Gastroesophageal sphincter (tissue), 4 donors: ENCODE measurements around the gene ZNF302. TPM values are rescaled to one million over a fixed set of nuclear protein-coding genes. Genes with fewer than 3 reads are reported as not detected.
"Not testable (repeated sequence)": the region's sequence is repeated elsewhere in the genome, so short reads cannot be mapped to it uniquely, and the experiment has no call there.

Source experiments
- ATAC-seq: fragments of 150-250 bp; one replicate; pipeline ENCODE4 v1.9.1; 2016; ENCODE audit warnings: mild to moderate bottlenecking, moderate library complexity
- H3K27ac ChIP-seq, 4 donors: fragments of 200-600 bp; sonication (generic) in 3 of 4; 1 replicate in 3 of 4; 2 replicates in 1 of 4; pipeline ENCODE4 v1.5.1; 2016 to 2019
- H3K27me3 ChIP-seq: fragments of 200-600 bp; sonication (generic); one replicate; pipeline ENCODE4 v1.5.1; 2019
- H3K36me3 ChIP-seq, 2 donors: fragments of 200-600 bp; sonication (generic); one replicate each; pipeline ENCODE4 v1.5.1; 2019; ENCODE audit warnings: control low read depth in 1 of 2
- H3K4me1 ChIP-seq, 3 donors: fragments of 200-600 bp; sonication (generic); 1 replicate in 2 of 3; 2 replicates in 1 of 3; pipeline ENCODE4 v1.5.1; 2016 to 2019; ENCODE audit warnings: control low read depth in 2 of 3
- H3K4me3 ChIP-seq, 2 donors: fragments of 200-600 bp; sonication (generic); one replicate each; pipeline ENCODE4 v1.5.1; 2019; ENCODE audit warnings: mild to moderate bottlenecking in 1 of 2, moderate library complexity in 1 of 2
- H3K9me3 ChIP-seq, 3 donors: fragments of 200-600 bp; sonication (generic); one replicate each; pipeline ENCODE4 v1.5.1; 2017 to 2019; ENCODE audit warnings: control low read depth in 2 of 3
- EP300 ChIP-seq: sonication (generic); formaldehyde crosslinking; IDR thresholded peaks from one replicate; pipeline ENCODE4 v1.6.1; 2017; ENCODE audit warnings: antibody characterized with exemption, mild to moderate bottlenecking
- POLR2A ChIP-seq, 2 donors: fragments of 450-650 bp; IDR thresholded peaks; one replicate each; pipeline ENCODE4 v1.6.1; 2017; ENCODE audit warnings: antibody characterized with exemption in 2 of 2, mild to moderate bottlenecking in 2 of 2, moderate library complexity in 1 of 2
- POLR2AphosphoS5 ChIP-seq: sonication (generic); formaldehyde crosslinking; IDR thresholded peaks from one replicate; pipeline ENCODE4 v1.6.1; 2017; ENCODE audit warnings: antibody characterized with exemption
- WGBS, 2 donors: methylation state at CpG; one replicate each; pipeline ENCODE4 v1.1.5; 2018; ENCODE audit warnings: low coverage in 1 of 2; 5-methylcytosine and 5-hydroxymethylcytosine counted together
- total RNA-seq, 4 donors: library from RNA; depleted of rRNA; stranded (reverse); fragments of >200 nt; gene quantifications; one replicate each; pipeline ENCODE4 v1.1.0, GENCODE V29; 2016
- TF ChIP-seq, protein P1 (sequence below), 4 experiments: fragments of 200-600 bp in 2 of 4; fragments of 450-650 bp in 2 of 4; sonication (generic) in 1 of 4; IDR thresholded peaks; one replicate each; pipeline ENCODE4 v1.5.1; 2017 to 2019; ENCODE audit warnings: antibody characterized with exemption in 4 of 4, mild to moderate bottlenecking in 2 of 4, moderate library complexity in 2 of 4

Gene ZNF302
- total RNA-seq, 4 donors from 2014 or later: 18.6 to 44.8 (median 28.8) TPM

- H3K4me3 ChIP-seq: peak overlapping the region; percentile 68 to 84
- H3K9me3 ChIP-seq: peaks cover 0 to 44% (median 0%) of the 10 kb centered on the region in 3 donors
- ATAC-seq: no peak
- WGBS, 2 donors: 47 to 53% methylated on average over 10 of the region's 10 CpGs
- H3K4me1 ChIP-seq: peaks cover 0 to 27% (median 6%) of the 10 kb centered on the region in 3 donors
- peak overlapping the region in 3 of 4 donors; percentile 94 to 98 (median 98) for H3K27ac ChIP-seq
- TF ChIP-seq POLR2AphosphoS5 (no peak), EP300 (no peak), POLR2A (IDR thresholded peaks at IDR 0.05) (no peak)
- TF ChIP-seq, protein P1, sequence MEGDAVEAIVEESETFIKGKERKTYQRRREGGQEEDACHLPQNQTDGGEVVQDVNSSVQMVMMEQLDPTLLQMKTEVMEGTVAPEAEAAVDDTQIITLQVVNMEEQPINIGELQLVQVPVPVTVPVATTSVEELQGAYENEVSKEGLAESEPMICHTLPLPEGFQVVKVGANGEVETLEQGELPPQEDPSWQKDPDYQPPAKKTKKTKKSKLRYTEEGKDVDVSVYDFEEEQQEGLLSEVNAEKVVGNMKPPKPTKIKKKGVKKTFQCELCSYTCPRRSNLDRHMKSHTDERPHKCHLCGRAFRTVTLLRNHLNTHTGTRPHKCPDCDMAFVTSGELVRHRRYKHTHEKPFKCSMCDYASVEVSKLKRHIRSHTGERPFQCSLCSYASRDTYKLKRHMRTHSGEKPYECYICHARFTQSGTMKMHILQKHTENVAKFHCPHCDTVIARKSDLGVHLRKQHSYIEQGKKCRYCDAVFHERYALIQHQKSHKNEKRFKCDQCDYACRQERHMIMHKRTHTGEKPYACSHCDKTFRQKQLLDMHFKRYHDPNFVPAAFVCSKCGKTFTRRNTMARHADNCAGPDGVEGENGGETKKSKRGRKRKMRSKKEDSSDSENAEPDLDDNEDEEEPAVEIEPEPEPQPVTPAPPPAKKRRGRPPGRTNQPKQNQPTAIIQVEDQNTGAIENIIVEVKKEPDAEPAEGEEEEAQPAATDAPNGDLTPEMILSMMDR (IDR thresholded peaks at IDR 0.05): no peak
- no peaks in the 10 kb centered on the region for H3K27me3 ChIP-seq
- peaks cover 6 to 48% of the 10 kb centered on the region in 2 donors for H3K36me3 ChIP-seq
Observed at GRCh38 chr19:34678421-34678820, 943 bp downstream of the ZNF302 start.

DNA sequence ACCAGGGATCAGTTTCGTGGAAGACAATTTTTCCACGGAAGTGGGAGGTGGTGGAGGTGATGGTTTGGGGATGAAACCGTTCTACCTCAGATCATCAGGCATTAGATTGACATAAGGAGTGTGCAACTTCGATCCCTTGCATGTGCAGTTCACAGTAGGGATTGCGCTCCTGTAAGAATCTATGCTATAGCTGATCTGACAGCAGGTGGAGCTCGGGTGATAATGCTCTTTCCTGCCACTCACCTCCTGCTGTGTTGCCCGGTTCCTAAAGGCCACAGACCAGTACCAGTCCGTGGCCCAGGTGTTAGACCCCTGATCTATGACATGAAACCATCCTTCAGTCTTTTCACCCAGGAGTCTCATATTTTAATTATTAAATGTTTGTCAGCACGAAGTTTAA, 4.0 kb downstream of the ZNF302 start:
- peaks cover 12 to 66% of the 10 kb centered on the region in 2 donors for H3K36me3 ChIP-seq
- no peaks in the 10 kb centered on the region for H3K27me3 ChIP-seq
- ATAC-seq: no peak
- no peak overlapping the region for H3K4me3 ChIP-seq
- H3K9me3 ChIP-seq: peaks cover 2 to 74% (median 4%) of the 10 kb centered on the region in 3 donors
- H3K4me1 ChIP-seq: peaks cover 0 to 21% (median 6%) of the 10 kb centered on the region in 3 donors
- TF ChIP-seq POLR2A (IDR thresholded peaks at IDR 0.05): no peak
- TF ChIP-seq POLR2AphosphoS5: no peak
- H3K27ac ChIP-seq: no peak overlapping the region
- 100% methylated on average over 3 to 4 of the region's 9 CpGs for WGBS, 2 donors

- Histone ChIP-seq H3K36me3 (peaks cover 12 to 50% of the 10 kb centered on the region in 2 donors), H3K9me3 (peaks cover 2 to 87% (median 4%) of the 10 kb centered on the region in 3 donors)
- H3K27ac ChIP-seq, H3K4me1 ChIP-seq, H3K27me3 ChIP-seq, H3K4me3 ChIP-seq, ATAC-seq: not testable (repeated sequence)
- 95 to 96% methylated on average over 5 of the region's 5 CpGs for WGBS, 2 donors
Observed at GRCh38 chr19:34685266-34685665, 7.8 kb downstream of the ZNF302 start.

DNA sequence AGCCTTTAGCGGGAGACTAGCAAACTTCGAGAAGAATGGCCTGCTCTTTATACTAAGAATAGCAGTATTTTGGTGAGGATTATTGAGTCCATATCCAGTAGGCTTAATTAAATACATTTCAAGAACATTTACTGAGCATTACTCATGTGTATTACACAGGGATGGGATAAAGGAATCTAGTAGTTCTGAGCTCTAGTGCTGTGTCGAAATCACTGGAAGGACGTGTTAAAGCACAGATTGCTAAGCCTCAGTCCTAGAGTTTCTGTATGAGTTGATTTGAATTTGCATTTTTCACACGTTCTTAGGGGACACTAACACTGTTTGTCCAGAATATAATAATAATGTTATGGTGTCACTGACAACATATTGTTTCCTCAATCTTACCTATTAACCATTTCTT, 9.0 kb downstream of the ZNF302 start:
- peaks cover 2 to 76% (median 4%) of the 10 kb centered on the region in 3 donors for H3K9me3 ChIP-seq
- TF ChIP-seq, protein P1 (IDR thresholded peaks at IDR 0.05): no peak
- no peak for TF ChIP-seq POLR2AphosphoS5
- no peak for TF ChIP-seq EP300
- TF ChIP-seq POLR2A (IDR thresholded peaks at IDR 0.05): no peak
- no peaks in the 10 kb centered on the region for H3K27me3 ChIP-seq
- 90 to 94% methylated on average over 5 of the region's 5 CpGs for WGBS, 2 donors
- no peak overlapping the region for H3K4me3 ChIP-seq
- H3K36me3 ChIP-seq: peaks cover 12 to 38% of the 10 kb centered on the region in 2 donors
- ATAC-seq: no peak
- H3K4me1 ChIP-seq: no peaks in the 10 kb centered on the region
- H3K27ac ChIP-seq: no peak overlapping the region

- no peak for ATAC-seq
- 42 to 78% methylated on average over 1 to 2 of the region's 2 CpGs for WGBS, 2 donors
- Histone ChIP-seq H3K36me3 (peaks cover 12 to 29% of the 10 kb centered on the region in 2 donors), H3K4me1 (no peaks in the 10 kb centered on the region), H3K9me3 (peaks cover 2 to 67% (median 4%) of the 10 kb centered on the region in 3 donors), H3K4me3 (no peak overlapping the region), H3K27ac (no peak overlapping the region), H3K27me3 (peaks cover 5% of the 10 kb centered on the region)
- TF ChIP-seq POLR2AphosphoS5 (no peak), EP300 (no peak), POLR2A (IDR thresholded peaks at IDR 0.05) (no peak)
- TF ChIP-seq, protein P1 (IDR thresholded peaks at IDR 0.05): no peak
Observed at GRCh38 chr19:34687348-34687747, 9.9 kb downstream of the ZNF302 start.

DNA sequence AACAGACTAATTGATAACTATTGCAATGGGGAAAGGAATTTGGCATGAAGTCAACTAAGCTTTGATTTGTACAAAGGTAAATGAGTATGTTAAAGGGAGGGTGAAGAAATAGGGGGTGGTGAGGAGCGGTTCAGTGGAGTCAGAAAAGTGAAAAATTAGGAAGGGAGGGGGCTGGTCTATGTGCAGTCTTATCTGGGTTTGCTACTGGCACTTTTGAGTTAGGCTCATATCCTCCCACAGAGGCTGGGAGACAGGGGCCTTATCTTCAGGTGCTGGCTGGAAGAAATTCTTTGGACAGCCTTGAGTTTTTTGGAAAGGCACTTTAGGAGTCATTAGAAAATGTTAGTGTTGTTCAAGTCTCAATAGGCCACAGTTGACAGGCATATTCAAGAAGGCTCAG, 11.1 kb downstream of the ZNF302 start:
- Histone ChIP-seq H3K36me3 (peaks cover 6 to 17% of the 10 kb centered on the region in 2 donors), H3K9me3 (peaks cover 2 to 54% (median 4%) of the 10 kb centered on the region in 3 donors), H3K4me3 (no peak overlapping the region), H3K4me1 (no peaks in the 10 kb centered on the region), H3K27me3 (peaks cover 5% of the 10 kb centered on the region), H3K27ac (no peak overlapping the region)
- no peak for ATAC-seq
- WGBS, 2 donors: 80 to 100% methylated on average over 1 of the region's 1 CpG
- no peak for TF ChIP-seq POLR2AphosphoS5
- no peak for TF ChIP-seq POLR2A (IDR thresholded peaks at IDR 0.05)
- TF ChIP-seq, protein P1 (IDR thresholded peaks at IDR 0.05): no peak
